ENCODE data around the gene IL27RA.
A peak's percentile ranks its signal among the peaks of the same experiment; 100 is the strongest.

Gene IL27RA

DNA sequence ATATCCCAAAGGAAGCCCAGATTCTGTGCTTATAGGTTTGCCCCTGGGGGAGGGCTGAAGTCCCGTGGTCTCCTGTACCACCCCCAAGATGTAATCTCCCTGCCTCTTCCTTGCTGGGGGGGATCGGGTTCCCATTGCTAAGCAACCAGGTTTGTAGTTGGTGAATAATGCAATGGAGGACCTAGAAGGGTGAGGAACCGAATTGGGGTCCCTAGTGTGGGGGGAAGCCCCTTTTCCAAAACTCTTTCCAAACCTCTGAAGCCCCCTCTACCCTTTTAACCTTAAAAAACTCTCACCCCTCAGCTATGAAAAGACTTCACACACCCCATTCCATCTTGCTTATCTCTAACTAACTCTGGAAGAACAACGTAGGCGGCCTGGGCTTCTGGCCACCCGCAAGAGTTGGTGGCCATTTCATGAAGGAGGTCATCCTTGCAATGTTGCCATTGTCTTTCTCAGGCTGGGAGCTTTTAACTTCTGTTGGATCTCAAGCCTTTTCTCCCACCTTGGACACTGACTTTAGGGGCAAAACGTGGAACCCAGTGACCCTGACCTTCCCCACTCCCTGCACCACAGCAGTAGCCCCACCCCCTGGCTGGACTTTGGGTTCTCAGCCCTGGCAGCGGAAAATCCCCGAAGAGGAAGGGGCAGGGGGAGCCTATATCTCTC lies 29.7 kb downstream of the IL27RA start:
- no peak for DNase-seq

DNA sequence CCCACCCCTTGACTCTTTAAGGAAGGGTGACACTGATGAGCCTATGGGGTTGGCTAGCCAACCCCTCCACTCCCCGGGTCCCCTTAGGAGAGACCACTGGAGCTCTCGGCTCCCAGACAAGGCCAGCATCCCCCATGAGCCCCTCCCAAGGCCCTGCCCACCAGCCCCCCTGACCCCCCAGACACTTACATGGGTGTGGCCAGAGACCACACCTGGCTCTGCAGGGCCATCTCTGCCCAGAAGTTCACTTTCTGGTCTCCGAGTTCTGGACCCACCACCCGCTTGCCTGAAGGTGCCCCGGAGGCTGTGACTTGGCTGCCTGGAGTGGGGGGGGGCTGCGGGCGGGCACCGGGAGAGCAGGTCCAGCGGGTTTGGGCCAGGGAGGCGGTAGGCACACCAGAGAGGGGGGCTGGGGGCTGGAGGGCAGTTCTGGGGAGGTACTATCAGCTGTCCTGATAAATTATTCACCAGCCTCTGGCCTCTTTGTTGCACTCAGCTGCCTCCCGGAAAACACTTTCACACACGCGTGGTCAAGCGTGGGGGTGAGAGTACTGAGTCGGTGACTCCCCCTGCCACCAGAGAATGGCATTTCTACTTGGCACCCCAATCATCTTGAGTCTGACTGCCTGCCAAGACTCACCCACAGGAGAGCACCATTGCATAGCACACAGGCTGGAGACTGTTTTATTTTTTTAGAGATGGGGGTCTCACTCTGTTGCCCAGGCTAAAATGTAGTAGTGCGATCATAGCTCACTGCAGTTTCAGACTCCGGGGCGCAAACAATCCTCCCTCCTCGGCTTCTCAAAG lies 30.4 kb downstream of the IL27RA start, which contains the start of gene PALM3:
PALM3 (minus strand) TSS at position 326 of the 807 bp plus-strand sequence; CDS start at position 230, 96 bp downstream.
- DNase-seq = no peak

GRCh38 chr19:14062558-14062855 lies 30.9 kb downstream of the IL27RA start:
- DNase-seq = no peak

GRCh38 chr19:14063105-14063504 lies 31.5 kb downstream of the IL27RA start:
- no peak for DNase-seq

DNA sequence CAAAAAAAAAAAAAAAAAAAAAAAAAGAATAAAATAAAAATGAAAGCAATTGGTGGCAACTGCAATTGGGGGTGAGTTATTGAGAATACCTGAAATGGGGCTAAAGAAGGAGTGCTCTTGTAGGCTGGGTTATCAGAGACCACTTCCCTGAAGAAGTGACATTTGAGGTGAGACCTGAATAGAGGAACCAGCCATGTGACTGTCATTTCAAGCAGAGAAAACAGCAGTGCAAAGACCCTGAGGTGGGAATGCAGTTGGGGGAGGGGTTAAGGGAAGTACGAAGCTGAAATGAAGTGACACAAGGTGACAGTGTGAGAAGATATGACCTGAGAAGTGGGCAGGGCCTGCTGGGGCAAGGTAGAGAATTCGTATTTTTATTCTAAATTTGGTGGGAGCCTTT lies 34.6 kb downstream of the IL27RA start:
- no peak for DNase-seq

DNA sequence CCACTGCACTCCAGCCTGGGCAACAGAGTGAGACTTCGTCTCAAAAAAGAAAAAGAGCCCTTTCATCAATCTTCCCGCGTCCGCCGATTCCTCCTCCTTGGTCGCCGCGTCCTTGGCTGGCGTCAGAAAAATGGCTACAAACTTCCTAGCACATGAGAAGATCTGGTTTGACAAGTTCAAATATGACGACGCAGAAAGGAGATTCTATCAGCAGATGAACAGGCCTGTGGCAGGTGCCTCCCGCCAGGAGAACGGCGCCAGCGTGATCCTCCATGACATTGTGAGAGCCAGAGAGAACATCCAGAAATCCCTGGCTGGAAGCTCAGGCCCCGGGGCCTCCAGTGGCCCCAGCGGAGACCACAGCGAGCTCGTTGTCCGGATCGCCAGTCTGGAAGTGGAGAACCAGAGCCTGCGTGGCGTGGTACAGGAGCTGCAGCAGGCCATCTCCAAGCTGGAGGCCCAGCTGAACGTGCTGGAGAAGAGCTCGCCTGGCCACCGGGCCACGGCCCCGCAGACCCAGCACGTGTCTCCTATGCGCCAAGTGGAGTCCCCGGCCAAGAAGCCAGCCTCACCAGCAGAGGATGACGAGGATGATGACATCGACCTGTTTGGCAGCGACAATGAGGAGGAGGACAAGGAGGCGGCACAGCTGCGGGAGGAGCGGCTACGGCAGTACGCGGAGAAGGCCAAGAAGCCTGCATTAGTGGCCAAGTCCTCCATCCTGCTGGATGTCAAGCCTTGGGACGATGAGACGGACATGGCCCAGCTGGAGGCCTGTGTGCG lies 38.9 kb downstream of the IL27RA start:
- DNase-seq = no peak

DNA sequence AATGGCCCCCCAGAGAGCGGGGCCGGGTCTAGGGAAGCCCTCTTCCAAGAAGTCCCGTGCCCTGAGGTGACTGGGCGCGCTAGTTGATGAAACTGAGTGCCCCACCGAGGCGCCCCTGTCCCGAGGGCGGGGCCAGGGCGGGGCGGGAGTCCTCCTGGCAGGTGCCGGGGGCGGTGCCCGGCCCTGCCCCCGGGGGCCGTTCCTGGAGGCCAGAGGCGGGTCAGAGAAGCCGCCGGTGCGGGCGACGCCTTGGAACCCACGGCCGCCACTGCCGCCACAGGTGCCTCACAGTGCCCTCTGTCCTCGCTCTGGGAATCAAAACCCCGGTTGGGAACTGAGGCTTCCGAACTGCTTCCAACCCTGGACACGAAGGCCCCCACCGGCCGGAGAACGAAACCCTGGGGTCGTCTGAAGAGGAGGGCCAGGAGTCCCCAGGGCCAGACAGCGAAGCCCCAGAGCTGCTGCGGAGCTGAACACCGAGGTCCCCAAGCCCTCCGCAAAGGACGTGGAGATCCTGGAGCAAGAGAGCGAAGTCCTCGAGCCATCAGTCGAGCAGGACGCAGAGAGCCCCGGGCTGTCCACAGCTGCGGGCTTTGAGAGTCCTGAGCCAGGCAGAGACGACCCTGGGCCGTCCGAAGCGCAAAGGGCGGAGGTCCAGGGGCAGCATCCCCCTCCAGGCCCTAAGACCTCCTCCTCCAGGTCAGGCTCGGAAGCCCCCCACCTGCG lies 41.1 kb downstream of the IL27RA start, which contains the start of gene MISP3:
MISP3 (plus strand) TSS at position 252 of the 726 bp plus-strand sequence. CDS start 524 bp downstream, outside the sequence.
- peak in 1 of 4 experiments; percentile 22 for DNase-seq

DNA sequence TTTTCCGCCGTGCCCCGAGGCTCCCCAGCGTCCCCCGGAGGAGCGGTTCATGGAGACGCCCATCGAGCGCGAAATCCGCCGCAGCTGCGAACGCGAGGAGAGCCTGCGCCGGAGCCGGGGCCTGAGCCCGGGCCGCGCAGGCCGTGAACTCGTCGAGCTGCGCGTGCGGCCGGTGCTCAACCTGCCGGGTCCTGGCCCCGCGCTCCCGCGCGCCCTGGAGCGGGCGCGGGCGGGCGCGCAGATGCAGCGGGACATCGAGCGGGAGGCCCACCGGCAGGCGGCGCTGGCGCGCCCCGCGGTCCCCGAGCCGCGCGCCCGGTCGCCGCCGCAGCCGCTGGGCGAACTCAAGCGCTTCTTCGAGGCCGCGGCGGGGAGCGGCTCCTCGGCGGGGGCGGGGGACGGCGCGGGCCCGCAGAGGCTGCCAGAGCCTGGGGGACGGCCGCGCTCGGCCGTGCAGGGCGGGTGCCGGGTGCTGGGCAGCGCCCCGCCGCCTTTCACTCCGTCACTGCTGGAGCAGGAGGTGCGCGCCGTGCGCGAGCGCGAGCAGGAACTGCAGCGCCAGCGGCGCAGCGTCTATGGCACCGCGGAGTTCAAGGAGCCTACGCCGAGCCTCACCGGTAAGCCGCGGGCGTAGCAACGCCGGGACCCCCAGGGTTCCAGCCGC lies 41.8 kb downstream of the IL27RA start:
- DNase-seq = peak; percentile 52 to 77 (median 68)

GRCh38 chr19:14073925-14074838 lies 42.6 kb downstream of the IL27RA start:
- DNase-seq = no peak

DNA sequence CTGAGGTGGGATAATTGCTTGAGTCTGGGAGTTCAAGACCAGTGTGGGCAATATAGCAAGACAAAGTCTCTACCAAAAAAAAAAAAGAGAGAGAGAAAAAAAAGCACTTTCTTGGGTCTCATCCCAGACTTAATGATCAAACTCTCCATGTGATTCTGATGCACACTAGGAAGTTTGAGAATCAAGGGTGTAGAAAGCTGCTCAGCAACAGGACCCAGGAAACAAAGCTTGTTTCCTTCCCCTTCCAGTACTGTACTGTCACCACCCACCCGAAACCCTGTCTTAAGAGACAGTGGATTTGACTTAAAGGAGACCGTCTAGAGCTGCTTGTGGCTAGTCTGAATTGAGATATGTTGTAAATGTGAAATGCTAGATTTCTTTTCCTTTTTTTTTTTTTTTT lies 46.8 kb downstream of the IL27RA start:
- DNase-seq = no peak

DNA sequence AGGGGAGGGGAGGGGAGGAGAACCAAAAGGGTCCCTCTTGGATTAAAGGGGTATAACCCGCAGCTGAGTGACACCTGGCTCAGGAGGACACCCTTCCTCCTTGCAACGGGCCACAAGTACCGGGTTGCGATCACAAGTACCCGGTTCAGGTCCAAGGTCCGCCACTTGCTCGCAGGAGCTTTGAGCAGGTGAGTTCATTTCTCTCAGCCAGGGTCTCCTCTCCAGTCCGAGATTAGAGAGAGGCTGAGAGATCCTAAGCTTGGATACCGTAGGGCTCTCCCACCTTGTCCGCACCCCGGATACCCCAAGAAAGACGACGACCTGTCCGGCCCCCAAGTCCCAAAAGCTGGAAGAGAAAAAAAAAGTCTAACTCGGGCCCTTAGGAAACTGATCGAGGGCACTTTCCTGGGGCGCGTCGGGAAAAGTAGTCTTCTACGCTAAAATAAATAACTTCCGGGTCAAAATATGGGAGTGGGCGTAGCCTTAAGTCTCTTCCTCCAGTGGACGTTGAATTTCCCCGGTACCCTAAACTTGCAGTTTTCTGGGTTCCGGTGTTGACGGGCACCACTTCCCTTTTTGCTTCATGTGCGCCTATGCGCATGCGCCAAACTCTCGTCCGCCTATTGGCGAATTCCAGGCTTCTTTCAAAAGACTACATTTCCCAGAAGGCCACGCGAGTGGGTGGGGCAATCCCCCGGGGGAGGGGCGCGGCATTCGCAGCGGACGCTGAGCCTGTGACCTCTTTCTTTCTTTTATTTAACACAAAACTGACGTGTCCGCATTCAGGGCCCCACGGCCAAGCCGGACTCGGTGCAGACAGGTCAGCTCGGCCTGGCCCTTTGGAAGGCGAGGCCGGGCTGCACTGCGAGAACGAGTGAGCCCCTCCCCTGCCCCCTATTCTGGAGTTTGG lies 49.6 kb downstream of the IL27RA start:
- DNase-seq = peak; percentile 98 to 99 (median 98)

GRCh38 chr19:14081797-14082674 lies 50.5 kb downstream of the IL27RA start:
- no peak for DNase-seq

DNA sequence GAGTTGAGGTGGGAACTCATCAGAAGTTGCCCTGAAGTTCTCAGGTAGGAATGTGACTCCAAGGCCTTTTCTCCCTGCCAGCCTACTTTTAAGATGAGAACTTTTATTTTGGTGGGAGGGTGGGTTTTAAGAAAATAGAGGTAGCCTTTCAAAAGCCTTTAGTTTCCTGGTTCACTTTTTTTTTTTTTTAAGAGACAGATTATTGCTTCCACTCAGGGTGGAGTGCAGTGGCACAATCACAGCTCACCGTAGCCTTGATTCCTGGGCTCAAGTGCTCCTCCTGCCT lies 51.1 kb downstream of the IL27RA start:
- DNase-seq = no peak

- no peak for DNase-seq
Measured at GRCh38 chr19:14085309-14085995, 53.9 kb downstream of the IL27RA start, which contains the start of gene C19orf67. Gene C19orf67, minus strand, starts transcription at chr19:14085783. Its CDS starts 156 bp downstream, at chr19:14085627.

DNA sequence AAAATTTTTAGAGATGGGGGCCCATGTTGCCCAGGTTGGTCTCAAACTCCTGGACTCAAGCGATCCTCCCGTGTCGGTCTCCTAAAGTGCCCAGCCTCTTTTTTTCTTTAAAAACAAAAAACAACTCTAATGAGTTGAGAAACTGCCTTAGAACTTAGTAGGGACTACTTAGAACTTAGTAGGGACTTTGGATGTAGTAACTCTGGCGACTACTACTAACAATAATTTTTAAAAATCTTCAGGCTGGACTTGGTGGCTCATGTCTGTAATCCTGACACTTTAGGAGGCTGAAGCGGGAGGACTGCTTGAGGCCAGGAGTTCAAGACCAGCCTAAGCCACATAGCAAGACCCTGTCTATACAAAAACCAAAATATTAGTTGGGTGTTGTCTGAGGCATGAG lies 54.5 kb downstream of the IL27RA start:
- DNase-seq = no peak

- DNase-seq = no peak
Measured at GRCh38 chr19:14088634-14089411, 57.3 kb downstream of the IL27RA start.

DNA sequence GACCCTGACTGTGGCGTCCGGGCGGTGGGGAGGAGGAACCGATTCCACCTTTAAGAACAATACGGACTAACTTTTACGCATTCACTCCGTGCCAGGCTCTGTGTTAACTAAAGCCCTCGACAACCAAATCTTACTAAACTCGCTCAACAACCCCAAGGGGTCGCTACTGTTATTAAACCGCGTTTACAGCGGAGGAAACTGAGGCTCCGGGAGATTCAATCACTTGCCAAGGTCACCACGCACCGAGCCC lies 57.8 kb downstream of the IL27RA start:
- DNase-seq = no peak

Data from activated naive CD4-positive, alpha-beta T cell (primary cell).